Naive B cell (primary cell): ENCODE measurements around the gene IDS. TPM values are rescaled to one million over a fixed set of nuclear protein-coding genes. Genes with fewer than 3 reads are reported as not detected.
"Not testable (repeated sequence)": the region's sequence is repeated elsewhere in the genome, so short reads cannot be mapped to it uniquely, and the experiment has no call there.

Experiments
- ATAC-seq, 2 donors: fragments of 150-1000 bp; cut with Tn5 transposase; 2 replicates each; pipeline ENCODE4 v1.10.0; 2021; ENCODE audit warnings: low read depth in 2 of 2, mild to moderate bottlenecking in 2 of 2, moderate library complexity in 2 of 2
- DNase-seq: peaks from one replicate; pipeline ENCODE4 v3.0.0; 2022
- H3K27ac Mint-ChIP-seq, 6 donors: one replicate each; pipeline ENCODE4 v1.8.0; 2020 to 2022; ENCODE audit warnings: mild to moderate bottlenecking in 6 of 6, mixed read lengths in 6 of 6, moderate library complexity in 5 of 6, inconsistent platforms in 2 of 6
- H3K27me3 Mint-ChIP-seq, 3 donors: one replicate each; pipeline ENCODE4 v1.8.0; 2021 to 2022; ENCODE audit warnings: mixed read lengths in 3 of 3, mild to moderate bottlenecking in 1 of 3
- H3K36me3 Mint-ChIP-seq, 2 donors: one replicate each; pipeline ENCODE4 v1.8.0; 2020 to 2022; ENCODE audit warnings: mixed read lengths in 2 of 2, inconsistent platforms in 1 of 2, mild to moderate bottlenecking in 1 of 2
- H3K4me1 Mint-ChIP-seq, 3 donors: one replicate each; pipeline ENCODE4 v1.8.0; 2020 to 2022; ENCODE audit warnings: mixed read lengths in 3 of 3, inconsistent platforms in 1 of 3, mild to moderate bottlenecking in 1 of 3, moderate library complexity in 1 of 3
- H3K4me3 Mint-ChIP-seq, 8 donors: one replicate each; pipeline ENCODE4 v1.8.0; 2020 to 2022; ENCODE audit warnings: mild to moderate bottlenecking in 8 of 8, mixed read lengths in 8 of 8, moderate library complexity in 8 of 8, inconsistent platforms in 2 of 8
- H3K9me3 Mint-ChIP-seq, 7 donors: one replicate each; pipeline ENCODE4 v1.8.0; 2020 to 2022; ENCODE audit warnings: mixed read lengths in 7 of 7, mild to moderate bottlenecking in 5 of 7, inconsistent platforms in 2 of 7, moderate library complexity in 1 of 7
- polyA plus RNA-seq, 6 donors: library from polyadenylated mRNA; unstranded; fragments of 300-500 nt; fragmentation: Illumina TruSeq; gene quantifications; one replicate each; pipeline ENCODE4 v1.2.3, GENCODE V29; 2021; ENCODE audit warnings: low read depth in 6 of 6

IDS gene
- polyA plus RNA-seq, 6 donors from 2014 or later = 71.1 to 106 (median 77.5) TPM

- peak overlapping the region; percentile 95 to 99 (median 97) for H3K27ac Mint-ChIP-seq
- ATAC-seq (peak; percentile 43 to 44), DNase-seq (peak; percentile 80)
- peak overlapping the region; percentile 78 to 97 (median 92) for H3K4me3 Mint-ChIP-seq
- H3K9me3 Mint-ChIP-seq = peaks cover 0 to 3% (median 0%) of the 10 kb centered on the region in 7 donors
- H3K4me1 Mint-ChIP-seq = peaks cover 0 to 31% (median 10%) of the 10 kb centered on the region in 3 donors
- no peaks in the 10 kb centered on the region for H3K27me3 Mint-ChIP-seq
- peaks cover 0 to 11% of the 10 kb centered on the region in 2 donors for H3K36me3 Mint-ChIP-seq
These were observed 34.4 kb upstream of the IDS start for GRCh38 chrX:149539283-149540130.

DNA sequence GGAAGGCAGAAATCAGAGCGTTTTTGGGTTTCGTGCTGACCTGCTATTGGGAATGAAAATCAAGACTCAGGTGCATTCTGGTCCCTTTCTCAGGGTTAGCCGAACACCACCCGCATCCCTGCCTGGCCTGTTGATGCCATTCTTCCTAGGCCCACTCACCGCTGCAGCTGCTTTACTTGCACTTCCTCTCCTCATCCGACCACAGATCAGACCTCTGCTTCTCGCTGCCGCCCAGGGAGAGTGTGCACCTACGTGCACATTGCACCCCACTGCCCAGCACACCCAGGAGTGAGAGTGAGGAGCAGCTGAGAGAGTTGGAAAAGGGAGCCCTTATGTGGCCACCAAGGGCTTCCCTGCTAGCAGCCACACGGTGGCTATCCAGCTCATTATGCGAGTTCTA lies 32.4 kb upstream of the IDS start:
- DNase-seq, H3K27ac Mint-ChIP-seq, H3K27me3 Mint-ChIP-seq, H3K4me3 Mint-ChIP-seq, ATAC-seq, H3K9me3 Mint-ChIP-seq: not testable (repeated sequence)
- Mint-ChIP-seq H3K4me1 (peaks cover 0 to 31% (median 10%) of the 10 kb centered on the region in 3 donors), H3K36me3 (peaks cover 0 to 12% of the 10 kb centered on the region in 2 donors)

DNA sequence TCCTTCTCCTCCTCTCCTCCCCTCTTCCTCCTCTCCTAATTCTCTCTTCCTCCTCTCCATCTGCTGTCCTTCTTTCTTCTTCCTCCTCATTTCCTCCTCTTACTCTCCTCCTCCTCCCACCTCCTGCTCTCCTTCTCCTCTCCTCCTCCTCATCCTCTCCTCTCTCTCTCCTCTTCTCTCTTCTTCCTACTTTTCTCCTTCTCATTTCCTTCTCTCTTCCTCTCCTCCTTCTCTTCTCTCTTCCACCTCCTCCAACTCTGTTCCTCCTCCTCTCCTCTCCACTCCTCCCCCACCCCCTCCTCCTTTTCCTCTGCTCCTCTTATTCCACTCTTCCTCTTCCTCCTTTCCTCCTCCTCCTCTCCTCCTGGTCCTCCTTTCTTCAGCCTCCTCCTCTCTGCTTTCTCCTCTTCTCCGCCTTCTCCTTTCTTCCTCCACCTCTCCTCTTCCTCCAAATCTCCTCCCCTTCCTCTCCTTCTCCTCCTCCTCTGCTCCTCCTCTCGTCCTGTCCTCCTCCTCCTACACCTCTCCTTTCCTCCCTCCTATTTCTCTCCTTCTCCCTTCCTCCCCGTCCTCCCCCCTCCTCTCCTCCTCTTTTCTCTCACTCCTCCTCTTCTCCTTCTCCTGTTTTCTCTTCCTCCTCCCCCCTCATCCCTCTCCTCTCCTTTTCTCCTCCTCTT lies 30.0 kb upstream of the IDS start:
- DNase-seq, H3K27me3 Mint-ChIP-seq, H3K9me3 Mint-ChIP-seq, ATAC-seq: not testable (repeated sequence)
- H3K4me3 Mint-ChIP-seq = peak overlapping the region in 1 of 8 donors; percentile 66
- peak overlapping the region in 2 of 6 donors; percentile 60 to 71 for H3K27ac Mint-ChIP-seq
- H3K4me1 Mint-ChIP-seq = peaks cover 5 to 24% (median 8%) of the 10 kb centered on the region in 3 donors
- peaks cover 0 to 12% of the 10 kb centered on the region in 2 donors for H3K36me3 Mint-ChIP-seq

- H3K9me3 Mint-ChIP-seq, ATAC-seq, H3K27me3 Mint-ChIP-seq, DNase-seq, H3K27ac Mint-ChIP-seq, H3K4me3 Mint-ChIP-seq: not testable (repeated sequence)
- Mint-ChIP-seq H3K4me1 (peaks cover 4 to 17% (median 5%) of the 10 kb centered on the region in 3 donors), H3K36me3 (peaks cover 0 to 12% of the 10 kb centered on the region in 2 donors)
These were observed 28.9 kb upstream of the IDS start for GRCh38 chrX:149533999-149534398.

- not testable (repeated sequence) for H3K9me3 Mint-ChIP-seq
These were observed 27.8 kb upstream of the IDS start for GRCh38 chrX:149532868-149533267.

GRCh38 chrX:149531599-149531998 lies 26.5 kb upstream of the IDS start:
- Mint-ChIP-seq H3K36me3 (peaks cover 0 to 12% of the 10 kb centered on the region in 2 donors), H3K9me3 (no peaks in the 10 kb centered on the region), H3K4me3 (no peak overlapping the region), H3K27ac (no peak overlapping the region), H3K27me3 (no peaks in the 10 kb centered on the region), H3K4me1 (peaks cover 5 to 14% (median 5%) of the 10 kb centered on the region in 3 donors)
- peak; percentile 70 to 73 for ATAC-seq
- peak; percentile 19 for DNase-seq

More at GRCh38 chrX:149532868-149533267, 27.8 kb upstream of the IDS start:
- Mint-ChIP-seq H3K36me3 (peaks cover 0 to 12% of the 10 kb centered on the region in 2 donors), H3K4me1 (peaks cover 3 to 14% (median 5%) of the 10 kb centered on the region in 3 donors)
- not testable (repeated sequence) for H3K27ac Mint-ChIP-seq, H3K27me3 Mint-ChIP-seq, ATAC-seq, DNase-seq, H3K4me3 Mint-ChIP-seq

DNA sequence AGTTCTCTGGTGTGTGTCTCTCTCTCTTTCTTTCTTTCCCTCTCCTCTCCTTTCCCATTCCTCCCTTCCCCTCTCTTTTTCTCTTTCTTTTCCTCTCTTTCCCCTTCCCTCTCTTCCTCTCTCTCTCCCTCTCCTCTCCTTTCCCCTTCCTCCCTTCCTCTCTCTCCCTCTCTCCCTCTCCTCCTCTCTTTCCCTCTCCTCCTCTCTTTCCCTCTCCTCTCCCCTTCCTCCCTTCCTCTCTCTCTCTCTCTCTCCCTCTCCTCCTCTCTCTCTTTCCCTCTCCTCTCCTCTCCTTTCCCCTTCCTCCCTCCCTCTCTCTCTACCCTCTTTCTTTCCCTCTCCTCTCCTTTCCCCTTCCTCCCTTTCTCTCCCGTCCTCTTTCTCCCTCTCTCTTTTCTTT lies 23.3 kb upstream of the IDS start:
- Mint-ChIP-seq H3K27ac (peak overlapping the region in 1 of 6 donors; percentile 40), H3K36me3 (no peaks in the 10 kb centered on the region), H3K9me3 (no peaks in the 10 kb centered on the region), H3K4me1 (peaks cover 0 to 16% (median 5%) of the 10 kb centered on the region in 3 donors), H3K4me3 (no peak overlapping the region), H3K27me3 (no peaks in the 10 kb centered on the region)
- no peak for ATAC-seq
- DNase-seq = no peak

GRCh38 chrX:149527705-149528104 lies 22.6 kb upstream of the IDS start:
- H3K27me3 Mint-ChIP-seq = no peaks in the 10 kb centered on the region
- ATAC-seq (peak in 1 of 2 donors; percentile 16), DNase-seq (no peak)
- peaks cover 0 to 16% (median 5%) of the 10 kb centered on the region in 3 donors for H3K4me1 Mint-ChIP-seq
- H3K4me3 Mint-ChIP-seq = peak overlapping the region in 2 of 8 donors; percentile 16 to 70
- H3K9me3 Mint-ChIP-seq = no peaks in the 10 kb centered on the region
- no peaks in the 10 kb centered on the region for H3K36me3 Mint-ChIP-seq
- H3K27ac Mint-ChIP-seq = peak overlapping the region in 3 of 6 donors; percentile 40 to 88 (median 42)

- Mint-ChIP-seq H3K27ac (peak overlapping the region in 5 of 6 donors; percentile 47 to 86 (median 66)), H3K4me3 (peak overlapping the region in 1 of 8 donors; percentile 53), H3K4me1 (peaks cover 0 to 13% (median 0%) of the 10 kb centered on the region in 3 donors)
- not testable (repeated sequence) for H3K27me3 Mint-ChIP-seq, DNase-seq, ATAC-seq, H3K9me3 Mint-ChIP-seq, H3K36me3 Mint-ChIP-seq
These were observed 21.4 kb upstream of the IDS start for GRCh38 chrX:149526318-149527033.

- H3K9me3 Mint-ChIP-seq, H3K36me3 Mint-ChIP-seq, H3K27me3 Mint-ChIP-seq, DNase-seq: not testable (repeated sequence)
- Mint-ChIP-seq H3K27ac (peak overlapping the region in 5 of 6 donors; percentile 27 to 79 (median 66)), H3K4me1 (peaks cover 0 to 13% (median 0%) of the 10 kb centered on the region in 3 donors), H3K4me3 (peak overlapping the region in 5 of 8 donors; percentile 1 to 53 (median 25))
- peak; percentile 24 to 44 for ATAC-seq
These were observed 20.8 kb upstream of the IDS start for GRCh38 chrX:149525903-149526302.

DNA sequence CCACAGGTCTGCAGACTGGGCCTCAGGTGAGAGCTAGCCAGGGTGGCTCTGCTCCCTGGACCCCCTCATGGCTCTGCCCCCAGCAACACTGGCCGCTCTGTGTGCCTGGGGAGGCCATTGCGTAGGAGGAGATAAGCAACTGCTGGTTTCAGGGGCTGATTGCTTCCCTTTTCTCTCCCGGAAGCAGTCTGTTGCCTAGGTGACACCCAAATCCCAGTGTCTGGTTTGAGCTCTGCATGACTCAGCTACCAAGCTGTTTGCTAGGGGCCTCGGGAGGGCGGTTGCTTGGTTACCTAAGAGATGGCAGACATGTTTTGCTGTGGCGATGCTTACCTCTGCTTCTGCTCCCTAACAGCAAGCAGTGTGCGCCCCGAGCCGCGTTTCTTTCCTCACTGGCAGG lies 20.3 kb upstream of the IDS start:
- peak overlapping the region in 3 of 6 donors; percentile 62 to 95 (median 79) for H3K27ac Mint-ChIP-seq
- ATAC-seq = peak; percentile 85 to 88
- not testable (repeated sequence) for H3K36me3 Mint-ChIP-seq, H3K9me3 Mint-ChIP-seq, H3K27me3 Mint-ChIP-seq
- DNase-seq = peak; percentile 62
- H3K4me3 Mint-ChIP-seq = peak overlapping the region in 1 of 8 donors; percentile 15
- peaks cover 0 to 13% (median 0%) of the 10 kb centered on the region in 3 donors for H3K4me1 Mint-ChIP-seq

- Mint-ChIP-seq H3K27me3 (peaks cover 6 to 19% (median 18%) of the 10 kb centered on the region in 3 donors), H3K4me1 (peaks cover 0 to 13% (median 0%) of the 10 kb centered on the region in 3 donors), H3K36me3 (no peaks in the 10 kb centered on the region), H3K4me3 (no peak overlapping the region), H3K27ac (peak overlapping the region in 1 of 6 donors; percentile 51), H3K9me3 (no peaks in the 10 kb centered on the region)
- DNase-seq = no peak
- no peak for ATAC-seq
These were observed 17.8 kb upstream of the IDS start for GRCh38 chrX:149522916-149523315.

- H3K27me3 Mint-ChIP-seq = peaks cover 6 to 29% (median 24%) of the 10 kb centered on the region in 3 donors
- no peaks in the 10 kb centered on the region for H3K9me3 Mint-ChIP-seq
- no peak overlapping the region for H3K4me3 Mint-ChIP-seq
- H3K36me3 Mint-ChIP-seq = no peaks in the 10 kb centered on the region
- ATAC-seq (no peak), DNase-seq (no peak)
- no peak overlapping the region for H3K27ac Mint-ChIP-seq
- H3K4me1 Mint-ChIP-seq = peaks cover 0 to 10% (median 0%) of the 10 kb centered on the region in 3 donors
These were observed 16.3 kb upstream of the IDS start for GRCh38 chrX:149521438-149521837.
